Cerebellar nuclear complex (tissue), 1 donor: ENCODE measurements around the gene C20orf202.

Experiments
- DNase-seq, 2 experiments: peaks; one replicate each; lab custom pipeline; 2025; lab: John Stamatoyannopoulos, UW

C20orf202 gene

GRCh38 chr20:1184638-1185315, 18.5 kb upstream of the C20orf202 start, which contains the start of gene TMEM74B:
Gene TMEM74B (minus strand): TSS chr20:1184981. CDS start chr20:1183801, 1,180 bp downstream.
- DNase-seq = no peak

- no peak for DNase-seq
These were observed 17.9 kb upstream of the C20orf202 start for GRCh38 chr20:1185316-1185741.

DNA sequence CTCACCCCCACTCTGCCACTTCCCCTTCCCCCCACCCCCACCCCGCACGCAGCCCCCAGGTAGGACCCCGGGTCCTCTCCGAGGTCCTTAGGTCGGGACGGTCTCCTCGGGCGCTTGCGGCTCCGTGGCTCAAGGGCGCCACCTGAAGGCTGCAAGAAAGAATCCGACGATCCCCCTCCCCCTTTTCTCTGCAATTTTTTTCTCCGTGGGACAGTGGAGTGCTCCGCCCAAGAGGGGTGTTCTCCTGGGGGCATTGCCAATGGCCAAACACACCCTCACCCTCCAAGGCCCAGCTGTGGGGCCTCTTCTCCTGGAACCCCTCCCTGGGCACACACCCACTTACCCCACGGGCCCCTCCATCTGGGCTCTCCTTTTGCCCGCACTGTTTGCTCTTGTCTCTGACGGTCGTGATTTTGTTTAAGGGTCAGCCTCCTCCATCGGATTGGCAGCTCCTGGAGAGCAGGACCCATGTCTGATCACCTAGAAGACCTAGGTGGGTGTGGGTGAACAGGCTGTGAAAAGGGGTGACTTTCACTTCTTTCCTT, 17.4 kb upstream of the C20orf202 start:
- no peak for DNase-seq

- no peak for DNase-seq
These were observed 16.8 kb upstream of the C20orf202 start for GRCh38 chr20:1186367-1186991.

GRCh38 chr20:1187605-1188171, 15.6 kb upstream of the C20orf202 start:
- no peak for DNase-seq

DNA sequence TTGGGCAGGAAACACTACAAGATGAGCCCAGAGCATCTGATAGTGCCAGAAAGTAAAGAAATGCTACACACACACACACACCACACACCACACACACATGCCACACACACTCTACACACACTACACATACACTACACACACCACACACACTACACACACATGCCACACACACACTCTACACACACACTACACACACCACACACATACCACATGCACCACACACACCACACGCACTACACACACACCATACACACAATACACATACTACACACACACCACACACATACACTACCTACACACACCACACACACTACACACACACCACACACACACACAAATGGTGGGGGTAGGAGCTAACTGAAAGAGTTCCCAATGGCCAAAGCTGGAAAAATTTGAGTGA, 14.9 kb upstream of the C20orf202 start:
- DNase-seq = no peak

DNA sequence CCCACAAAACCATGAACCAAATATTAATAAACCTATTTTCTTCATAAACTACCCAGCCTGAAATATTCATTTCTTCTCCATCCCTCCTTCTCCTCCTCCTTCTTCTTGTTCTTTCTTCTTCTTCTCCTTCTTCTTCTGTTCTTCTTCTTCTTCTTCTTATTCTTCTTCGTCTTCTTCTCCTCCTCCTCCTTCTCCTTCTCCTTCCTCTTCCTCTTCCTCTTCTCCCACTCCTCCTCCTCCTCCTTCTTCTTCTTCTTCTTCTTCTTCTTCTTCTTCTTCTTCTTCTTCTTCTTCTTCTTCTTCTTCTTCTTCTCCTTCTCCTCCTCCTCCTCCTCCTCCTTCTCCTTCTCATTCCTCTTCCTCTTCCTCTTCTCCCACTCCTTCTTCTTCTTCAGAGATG, 13.4 kb upstream of the C20orf202 start:
- no peak for DNase-seq

GRCh38 chr20:1190847-1191246, 12.4 kb upstream of the C20orf202 start:
- no peak for DNase-seq

- no peak for DNase-seq
These were observed 12.0 kb upstream of the C20orf202 start for GRCh38 chr20:1191299-1191698.

- no peak for DNase-seq
These were observed 8.0 kb upstream of the C20orf202 start for GRCh38 chr20:1195226-1195625.

DNA sequence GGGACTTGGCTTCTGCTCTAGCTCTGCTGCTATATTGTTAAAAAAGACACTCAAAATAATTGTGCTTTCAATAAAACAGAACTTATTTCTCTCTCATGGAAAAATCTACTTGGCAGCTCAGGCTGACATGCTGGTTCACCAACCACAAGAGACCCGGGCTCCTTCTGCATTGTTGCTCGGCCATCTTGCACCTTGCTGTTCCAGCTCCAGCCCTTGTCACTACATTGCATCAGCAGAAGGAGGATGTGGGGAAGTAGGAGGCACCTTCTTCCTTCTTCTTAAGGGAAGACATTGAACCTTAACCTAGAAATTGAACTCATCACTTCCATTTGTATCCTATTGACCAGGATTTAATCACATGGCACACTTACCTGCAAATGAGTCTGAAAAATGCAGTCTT, 6.6 kb upstream of the C20orf202 start:
- DNase-seq = no peak

DNA sequence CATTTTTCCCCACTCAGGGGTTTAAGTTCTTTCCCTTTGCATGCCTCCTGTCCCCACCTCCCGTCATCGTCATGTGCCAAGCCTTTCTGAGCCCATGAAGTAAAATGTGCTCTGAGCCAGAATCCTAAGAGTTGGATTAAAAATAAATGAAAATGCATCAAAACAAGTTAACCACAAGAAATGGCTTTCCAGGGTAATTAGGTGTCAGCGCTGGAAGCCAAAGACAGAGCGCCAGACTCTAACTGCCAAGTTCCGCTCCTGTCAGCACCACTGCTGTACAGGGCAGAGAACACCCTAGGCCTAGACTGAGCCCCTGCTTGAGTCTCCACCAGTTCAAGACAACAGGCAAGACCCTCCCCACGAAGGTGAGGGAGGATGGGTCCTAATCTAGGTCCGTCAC, 5.5 kb upstream of the C20orf202 start:
- DNase-seq = no peak

DNA sequence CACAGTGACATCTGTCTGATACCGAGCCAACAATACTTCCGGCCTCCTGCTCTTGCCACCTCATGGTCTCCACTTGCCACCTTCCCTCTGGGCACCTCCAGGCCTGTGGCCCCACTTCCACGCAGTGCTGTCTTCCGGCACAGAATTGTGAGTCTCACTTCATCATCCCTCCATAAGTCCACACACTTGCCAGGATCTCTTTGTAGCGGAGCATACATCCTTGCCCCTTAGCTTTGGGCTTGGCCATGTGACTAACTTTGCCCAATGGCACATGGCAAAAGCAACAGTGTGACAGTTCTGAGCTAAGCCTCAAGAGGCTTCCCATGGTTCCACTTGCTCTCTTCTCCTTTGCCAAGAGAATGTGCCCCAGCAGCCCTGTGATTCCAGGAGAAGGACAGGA, 4.5 kb upstream of the C20orf202 start:
- DNase-seq = no peak

DNA sequence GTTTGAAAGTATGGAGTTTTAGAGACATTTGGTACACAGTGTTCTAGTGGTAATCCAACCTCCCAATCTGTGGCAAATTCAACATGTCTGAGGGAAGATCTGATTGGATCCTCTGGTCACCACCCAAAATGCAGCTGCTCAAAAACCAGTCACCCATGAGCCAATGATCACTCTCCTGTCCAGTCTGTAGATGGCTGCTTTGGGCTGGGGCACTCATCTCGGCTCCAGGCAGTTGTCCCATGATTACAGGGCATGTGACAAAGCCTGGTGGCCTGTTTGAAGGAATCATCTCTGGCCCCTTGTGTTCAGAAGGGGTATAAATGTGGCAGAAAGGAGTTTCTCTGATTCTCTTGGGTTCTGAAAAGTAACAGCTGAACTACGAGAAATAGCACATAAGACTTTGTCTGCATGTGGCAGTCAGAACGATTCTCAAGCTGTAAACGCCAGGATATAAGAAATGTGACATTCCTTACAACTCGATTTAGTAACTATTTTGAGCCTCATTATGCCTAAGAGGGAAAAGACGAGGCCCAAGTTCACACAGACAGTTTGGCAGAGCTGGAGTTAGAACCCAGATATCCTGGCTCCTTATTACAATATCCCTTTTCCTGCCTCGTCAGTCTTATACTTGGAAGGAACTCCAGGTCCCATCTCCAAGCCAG, 3.9 kb upstream of the C20orf202 start:
- DNase-seq = no peak

GRCh38 chr20:1199964-1200363, 3.3 kb upstream of the C20orf202 start:
- DNase-seq = no peak

DNA sequence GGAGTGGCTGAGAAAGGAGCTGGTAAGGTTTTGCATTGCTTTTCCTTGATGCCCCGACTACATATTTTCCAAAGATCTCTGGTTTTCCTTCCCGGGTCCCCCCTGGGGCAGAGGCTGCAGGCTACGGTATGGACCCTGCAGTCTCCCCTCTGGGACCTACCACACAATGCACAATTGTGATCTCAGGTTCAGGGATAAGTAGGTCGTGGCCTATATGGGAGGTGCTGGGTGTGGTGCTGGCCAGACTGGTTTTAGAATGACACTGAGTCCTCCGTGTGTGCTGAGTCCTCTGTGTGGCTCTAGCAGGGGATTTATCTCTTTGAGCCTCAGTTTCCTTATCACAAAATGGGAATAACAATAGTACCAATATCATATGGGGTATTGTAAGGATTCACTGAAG, 376 bp downstream of the C20orf202 start:
- no peak for DNase-seq

GRCh38 chr20:1204113-1204512, 859 bp downstream of the C20orf202 start:
- no peak for DNase-seq

DNA sequence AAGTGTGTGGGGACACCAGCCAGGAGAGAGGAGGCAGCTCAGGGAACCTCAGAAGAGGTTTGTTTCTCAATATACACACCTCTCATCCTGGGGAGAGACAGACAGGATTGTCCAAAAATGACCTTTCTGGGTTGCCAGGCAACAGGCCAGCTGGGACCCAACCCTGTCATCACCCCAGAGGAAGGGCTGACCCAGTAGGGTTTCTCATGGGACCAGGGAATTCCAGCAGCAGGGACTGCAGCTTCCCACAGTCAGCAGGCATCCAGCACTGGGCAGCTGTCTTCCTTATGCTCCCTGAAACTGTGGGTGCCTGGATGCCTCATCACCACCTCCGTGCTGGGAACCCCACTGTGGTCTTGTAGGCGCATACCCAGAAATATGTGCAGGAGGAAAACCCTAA, 1.3 kb downstream of the C20orf202 start:
- DNase-seq = no peak

DNA sequence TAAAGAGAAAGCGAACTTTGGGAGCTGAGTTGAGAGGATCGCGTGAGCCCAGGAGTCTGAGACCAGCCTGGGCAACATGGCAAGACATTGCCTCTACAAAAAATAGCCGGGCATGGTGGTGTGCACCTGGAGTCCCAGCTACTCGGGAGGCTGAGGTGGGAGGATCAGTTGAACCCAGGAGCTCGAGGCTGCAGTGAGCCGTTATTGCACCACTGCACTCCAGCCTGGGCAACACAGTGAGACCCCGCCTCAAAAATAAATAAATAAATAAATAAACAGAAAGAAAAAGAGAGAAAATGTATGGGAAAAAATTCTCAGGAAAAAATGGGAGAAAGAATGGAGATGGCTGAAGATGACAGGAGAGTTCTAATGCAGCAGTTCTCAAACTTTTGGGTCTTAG, 2.5 kb downstream of the C20orf202 start:
- no peak for DNase-seq

GRCh38 chr20:1206366-1207148, 3.3 kb downstream of the C20orf202 start:
- no peak for DNase-seq

- no peak for DNase-seq
These were observed 4.1 kb downstream of the C20orf202 start for GRCh38 chr20:1207293-1207878.
